Mononuclear cell (primary cell): ENCODE data around the gene PRSS16. TPM values are rescaled to one million over a fixed set of nuclear protein-coding genes. Genes with fewer than 3 reads are reported as not detected.

Experiments
- H3K27me3 ChIP-seq: 2 replicates; pipeline ENCODE4 v1.6.0; 2011; ENCODE audit warnings: low read length, control low read depth; ENCODE audit not compliant: insufficient read depth
- H3K4me1 ChIP-seq: 2 replicates; pipeline ENCODE4 v1.5.1; 2011; ENCODE audit warnings: mild to moderate bottlenecking, low read length, control low read depth; ENCODE audit not compliant: insufficient read depth
- H3K4me3 ChIP-seq: 2 replicates; pipeline ENCODE4 v1.5.1; 2011; ENCODE audit warnings: mild to moderate bottlenecking, low read length, moderate library complexity
- H3K9me3 ChIP-seq: 2 replicates; pipeline ENCODE4 v1.5.1; 2011; ENCODE audit warnings: low read depth, mild to moderate bottlenecking, control low read depth, low read length
- total RNA-seq: library from RNA; depleted of rRNA; stranded (reverse); fragments of >200 nt; gene quantifications from one replicate; pipeline ENCODE4 v1.2.3, GENCODE V29; 2012

Gene PRSS16
- total RNA-seq, 1 donor = 0.42 TPM

DNA sequence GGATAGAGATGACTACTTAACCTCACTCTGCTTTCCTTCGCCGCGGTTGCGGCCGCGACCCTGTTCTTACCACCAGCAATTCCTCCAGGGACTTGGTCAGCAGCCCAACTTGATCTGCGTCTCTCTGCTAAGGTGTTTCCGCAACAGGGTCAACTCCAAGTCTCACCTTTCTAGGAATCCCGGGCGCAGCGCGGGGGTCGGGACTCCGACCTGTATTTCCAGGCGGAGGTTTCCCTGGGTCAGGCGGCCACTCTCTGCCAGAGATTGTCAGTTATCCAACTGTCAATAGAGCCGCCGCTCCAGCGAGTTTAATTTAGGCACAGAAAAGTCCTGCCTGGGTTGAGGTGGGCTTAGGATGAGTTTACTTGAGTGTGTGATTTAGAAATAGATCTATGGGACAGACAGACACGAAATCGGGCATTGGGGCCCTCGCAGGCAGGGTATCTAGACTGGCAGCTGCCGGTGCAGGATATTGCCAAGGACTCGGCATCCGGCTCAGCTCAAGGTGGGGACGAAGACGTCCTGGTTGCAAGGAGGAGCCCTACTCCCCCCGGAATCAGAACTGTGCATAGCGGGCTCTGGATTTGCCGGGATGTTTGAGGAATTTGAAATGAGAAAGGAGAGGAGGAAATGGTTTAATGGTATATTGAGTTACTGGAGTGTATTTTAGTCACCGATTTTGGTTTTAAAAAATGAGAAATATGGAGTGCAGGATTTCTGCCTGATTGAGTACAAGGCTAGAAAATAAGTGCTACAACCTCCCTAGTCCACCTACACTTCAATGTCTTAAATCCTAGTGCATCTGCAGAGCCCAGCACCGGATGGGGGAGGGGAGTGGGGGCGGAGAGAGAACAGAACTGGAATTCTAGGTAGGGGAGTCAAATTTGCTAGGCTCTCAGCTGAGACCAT lies 40.9 kb downstream of the PRSS16 start:
- Histone ChIP-seq H3K9me3 (peaks cover 15% of the 10 kb centered on the region), H3K4me1 (no peaks in the 10 kb centered on the region), H3K27me3 (peaks cover 98% of the 10 kb centered on the region), H3K4me3 (no peak overlapping the region)

DNA sequence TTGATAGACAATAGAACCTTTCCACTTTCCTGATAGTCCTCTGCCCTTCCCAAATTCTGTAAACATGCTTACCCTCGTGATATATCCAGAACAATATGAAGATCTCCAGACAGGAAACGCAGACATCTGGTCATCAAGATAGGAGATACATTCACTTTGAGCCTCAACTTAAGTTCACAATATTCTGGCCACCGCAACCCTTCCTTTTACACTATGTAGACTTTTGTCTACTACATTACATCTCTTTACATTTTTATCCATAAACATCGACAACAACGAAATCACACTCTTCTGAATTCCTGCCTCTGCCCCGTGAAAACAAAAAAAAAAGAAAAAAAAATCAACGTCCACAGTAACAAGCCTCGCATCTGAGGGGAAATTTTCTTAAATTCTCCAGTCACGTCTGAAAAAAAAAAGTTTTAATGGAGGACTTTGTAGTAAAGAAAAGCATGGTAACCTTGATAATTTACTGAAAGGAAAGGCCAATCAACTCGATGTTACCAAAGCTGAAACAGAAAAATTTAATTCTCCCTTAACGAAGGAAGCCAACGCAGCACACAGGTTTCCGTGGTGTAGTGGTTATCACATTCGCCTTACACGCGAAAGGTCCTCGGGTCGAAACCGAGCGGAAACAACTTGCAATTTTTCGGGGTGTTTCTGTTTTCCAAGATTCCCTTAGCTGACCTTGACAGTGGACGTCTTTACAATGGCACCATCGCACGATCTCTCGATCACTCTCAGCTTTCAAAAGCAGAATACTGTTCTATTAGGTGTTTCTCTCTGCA lies 42.8 kb downstream of the PRSS16 start:
- Histone ChIP-seq H3K9me3 (peaks cover 8% of the 10 kb centered on the region), H3K4me3 (no peak overlapping the region), H3K4me1 (no peaks in the 10 kb centered on the region), H3K27me3 (peaks cover 98% of the 10 kb centered on the region)

DNA sequence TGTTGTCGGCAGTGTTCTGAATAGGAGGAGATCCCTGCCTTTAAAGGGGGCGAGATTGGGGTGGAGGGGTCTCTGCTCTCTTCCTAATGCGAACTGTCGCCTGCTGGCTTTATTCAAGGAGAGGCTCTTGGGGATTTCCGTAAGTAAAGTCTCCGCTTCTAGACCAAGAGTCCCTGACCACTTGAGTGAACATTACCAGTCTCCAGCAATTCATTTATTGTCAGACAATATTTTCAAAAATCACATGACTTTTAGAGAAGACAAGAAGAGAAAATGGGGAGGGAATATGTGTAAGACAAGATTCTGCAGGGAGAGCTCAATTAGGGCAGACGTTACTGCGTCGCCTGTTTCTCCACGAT lies 43.3 kb downstream of the PRSS16 start:
- no peaks in the 10 kb centered on the region for H3K4me1 ChIP-seq
- H3K4me3 ChIP-seq = no peak overlapping the region
- H3K27me3 ChIP-seq = peaks cover 98% of the 10 kb centered on the region
- H3K9me3 ChIP-seq = peaks cover 8% of the 10 kb centered on the region

DNA sequence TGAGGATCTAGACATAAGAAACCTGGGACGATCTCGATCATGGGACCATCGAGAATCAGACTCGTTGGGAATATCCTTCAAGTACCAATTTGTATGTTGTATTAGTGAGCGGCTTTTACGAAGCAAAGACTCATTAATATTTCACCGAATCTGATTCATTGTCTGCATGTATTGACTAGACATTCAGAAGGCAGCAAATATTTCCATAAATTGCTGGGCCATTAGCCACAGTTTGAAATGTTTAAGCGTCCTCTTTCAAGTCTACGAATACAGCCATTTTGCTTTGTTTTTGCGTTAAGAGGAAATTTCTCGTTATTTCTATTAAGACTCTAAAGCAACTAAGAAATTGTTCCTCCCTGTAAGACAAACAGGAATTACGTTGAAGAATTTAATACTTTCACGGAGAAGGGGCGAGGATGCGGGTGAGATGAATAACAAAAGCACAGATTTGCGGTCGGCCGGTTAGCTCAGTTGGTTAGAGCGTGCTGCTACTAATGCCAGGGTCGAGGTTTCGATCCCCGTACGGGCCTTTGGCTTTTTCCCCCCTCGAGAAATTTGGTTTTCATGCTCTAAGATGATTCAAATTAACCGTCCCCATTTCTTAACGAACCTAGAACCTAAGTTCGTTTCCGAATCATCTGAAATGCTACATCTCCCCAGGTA lies 46.1 kb downstream of the PRSS16 start:
- Histone ChIP-seq H3K9me3 (peaks cover 8% of the 10 kb centered on the region), H3K4me1 (no peaks in the 10 kb centered on the region), H3K4me3 (no peak overlapping the region), H3K27me3 (peaks cover 100% of the 10 kb centered on the region)

DNA sequence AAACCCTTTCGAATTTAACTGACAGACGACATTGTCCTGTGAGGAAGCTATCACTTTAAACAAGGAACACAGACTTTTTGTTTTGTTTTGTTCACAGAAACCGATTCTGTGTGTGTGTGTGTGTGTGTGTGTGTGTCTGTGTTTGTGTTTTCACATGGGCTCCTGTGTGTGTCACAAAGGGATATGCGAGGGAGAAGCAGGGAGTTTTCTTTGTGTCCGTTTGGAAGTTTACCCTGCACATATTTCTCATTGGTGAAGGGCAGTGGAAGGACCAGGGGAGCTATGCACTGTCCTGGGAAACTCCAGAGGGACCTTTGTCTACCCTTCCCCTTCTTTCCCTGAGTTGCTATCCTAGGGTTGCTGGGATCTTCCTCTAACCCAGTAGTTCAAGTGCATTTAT lies 46.9 kb downstream of the PRSS16 start:
- H3K4me1 ChIP-seq = no peaks in the 10 kb centered on the region
- no peak overlapping the region for H3K4me3 ChIP-seq
- H3K9me3 ChIP-seq = peaks cover 8% of the 10 kb centered on the region
- H3K27me3 ChIP-seq = peaks cover 99% of the 10 kb centered on the region

DNA sequence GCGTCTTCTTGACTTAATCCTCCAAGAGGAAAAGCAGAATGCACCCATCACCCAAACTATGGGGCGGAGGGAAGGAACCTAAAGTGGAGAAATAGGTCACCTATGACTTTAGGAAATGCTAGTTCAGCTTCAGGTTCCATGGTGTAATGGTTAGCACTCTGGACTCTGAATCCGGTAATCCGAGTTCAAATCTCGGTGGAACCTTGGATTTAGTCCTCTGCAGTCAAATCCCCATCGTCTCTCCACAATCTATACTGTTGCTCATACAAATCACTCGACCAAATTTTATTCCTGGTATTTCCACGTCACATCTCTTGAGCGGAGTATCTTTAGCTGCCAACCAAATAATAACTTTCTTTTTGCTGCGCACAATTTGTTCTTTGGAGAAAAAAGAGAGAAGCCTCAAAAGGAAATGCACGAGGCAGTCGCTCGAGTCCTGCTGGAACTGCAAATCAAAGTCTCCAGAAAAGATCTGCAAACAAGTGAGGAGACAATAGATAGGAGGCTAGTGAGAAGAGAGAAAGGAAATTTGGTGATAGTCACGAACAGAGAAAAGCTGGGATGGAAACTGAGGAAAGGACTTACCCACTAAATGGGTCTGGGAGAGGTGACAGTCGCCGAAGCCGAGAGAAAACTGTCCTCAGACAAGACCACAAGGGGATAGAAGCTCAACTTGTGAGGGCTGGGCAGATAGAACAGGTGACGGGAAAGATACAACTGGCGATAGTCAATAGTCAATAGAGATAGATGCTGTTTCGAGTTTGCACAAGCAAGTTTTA lies 48.0 kb downstream of the PRSS16 start:
- peaks cover 96% of the 10 kb centered on the region for H3K27me3 ChIP-seq
- H3K4me3 ChIP-seq = no peak overlapping the region
- peaks cover 8% of the 10 kb centered on the region for H3K9me3 ChIP-seq
- H3K4me1 ChIP-seq = no peaks in the 10 kb centered on the region

DNA sequence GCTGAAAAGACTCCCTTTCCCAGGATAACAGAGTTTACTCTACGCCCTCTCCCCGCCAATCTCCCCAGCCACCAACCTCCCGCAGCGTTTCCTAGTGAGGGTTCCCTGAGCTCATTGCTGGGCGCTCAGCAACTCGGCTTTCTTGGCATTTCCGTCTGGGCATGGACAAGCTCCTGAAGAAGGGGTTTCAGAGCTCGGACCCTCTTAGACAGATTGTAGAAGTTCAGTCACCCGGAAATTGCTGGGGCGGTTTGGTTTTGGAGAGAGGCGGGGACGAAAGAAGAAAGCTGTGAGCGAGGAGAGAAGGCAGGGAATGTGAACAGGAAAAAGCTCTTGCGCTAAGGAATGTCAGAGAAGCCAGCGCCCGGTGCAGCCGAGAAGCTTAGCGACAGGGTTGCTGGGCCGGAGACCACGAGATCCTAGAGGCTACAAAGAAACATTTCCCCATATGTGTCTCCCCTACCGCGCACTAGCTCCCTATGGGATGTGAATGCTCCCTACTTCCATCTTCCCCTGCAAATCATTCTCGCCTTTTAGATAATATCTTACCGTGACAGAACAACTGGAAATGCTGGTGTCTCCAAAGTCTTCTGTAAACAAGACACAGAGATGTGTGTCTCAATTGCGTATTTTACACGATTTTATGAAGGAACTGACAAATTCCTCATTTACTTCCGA lies 48.7 kb downstream of the PRSS16 start:
- H3K9me3 ChIP-seq = peaks cover 8% of the 10 kb centered on the region
- peaks cover 96% of the 10 kb centered on the region for H3K27me3 ChIP-seq
- no peaks in the 10 kb centered on the region for H3K4me1 ChIP-seq
- H3K4me3 ChIP-seq = no peak overlapping the region

DNA sequence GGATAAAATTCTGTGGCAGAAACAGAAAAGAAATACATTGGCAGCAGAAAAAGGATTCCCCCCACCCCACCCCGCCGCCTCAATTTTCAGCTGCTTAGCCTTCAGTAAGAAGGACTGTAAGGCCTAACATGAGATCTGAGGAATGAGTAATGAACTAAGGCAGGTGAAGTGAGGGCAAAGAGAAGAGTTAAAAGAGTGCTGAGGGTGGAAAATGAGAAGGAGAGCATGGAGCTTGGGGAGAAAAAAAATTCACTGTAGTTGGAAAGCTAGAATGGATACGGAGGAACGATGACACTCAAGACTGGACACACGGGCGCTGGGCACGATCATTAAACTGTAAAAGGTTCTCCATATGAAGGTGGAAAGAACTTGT lies 50.0 kb downstream of the PRSS16 start:
- Histone ChIP-seq H3K27me3 (peaks cover 96% of the 10 kb centered on the region), H3K4me1 (no peaks in the 10 kb centered on the region), H3K9me3 (no peaks in the 10 kb centered on the region), H3K4me3 (no peak overlapping the region)

DNA sequence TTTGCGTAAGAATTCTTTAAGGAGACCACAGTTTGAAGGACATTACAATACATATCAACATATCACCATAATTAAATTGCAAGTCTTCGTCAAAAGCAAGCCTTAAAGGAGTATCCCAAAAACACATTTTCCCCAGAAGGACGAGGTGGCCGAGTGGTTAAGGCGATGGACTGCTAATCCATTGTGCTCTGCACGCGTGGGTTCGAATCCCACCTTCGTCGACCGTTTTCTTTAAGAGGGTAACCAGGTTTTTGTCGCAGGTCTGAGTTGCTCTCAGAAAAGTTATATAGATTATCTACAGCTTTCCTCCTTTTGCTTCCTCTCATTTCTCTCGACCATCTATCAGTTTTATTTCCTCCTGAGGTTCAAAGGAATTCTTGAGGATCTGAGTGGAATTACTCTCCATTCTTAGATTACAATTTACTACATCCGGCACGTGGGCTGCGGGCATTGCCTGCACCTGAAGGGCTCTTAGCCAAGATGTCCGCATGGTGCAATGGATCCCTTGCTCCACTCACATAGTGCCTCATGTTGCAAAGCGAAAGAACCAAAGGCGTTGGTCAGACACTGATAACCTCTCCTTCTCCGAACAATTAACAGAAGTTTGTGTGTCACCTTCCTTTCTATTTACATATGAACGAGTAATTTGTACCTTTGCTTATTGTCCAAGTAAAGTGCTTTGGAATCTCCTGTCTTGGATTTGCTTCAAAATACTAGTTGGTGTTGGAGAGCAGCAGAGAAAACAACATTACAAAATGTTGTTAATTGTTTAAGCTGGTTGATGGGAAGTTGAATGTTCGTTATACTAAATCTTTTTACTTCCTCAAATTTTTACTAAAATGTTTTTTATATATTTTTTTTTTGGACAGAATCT lies 50.6 kb downstream of the PRSS16 start:
- H3K4me3 ChIP-seq = no peak overlapping the region
- H3K9me3 ChIP-seq = no peaks in the 10 kb centered on the region
- H3K4me1 ChIP-seq = no peaks in the 10 kb centered on the region
- H3K27me3 ChIP-seq = peaks cover 96% of the 10 kb centered on the region

DNA sequence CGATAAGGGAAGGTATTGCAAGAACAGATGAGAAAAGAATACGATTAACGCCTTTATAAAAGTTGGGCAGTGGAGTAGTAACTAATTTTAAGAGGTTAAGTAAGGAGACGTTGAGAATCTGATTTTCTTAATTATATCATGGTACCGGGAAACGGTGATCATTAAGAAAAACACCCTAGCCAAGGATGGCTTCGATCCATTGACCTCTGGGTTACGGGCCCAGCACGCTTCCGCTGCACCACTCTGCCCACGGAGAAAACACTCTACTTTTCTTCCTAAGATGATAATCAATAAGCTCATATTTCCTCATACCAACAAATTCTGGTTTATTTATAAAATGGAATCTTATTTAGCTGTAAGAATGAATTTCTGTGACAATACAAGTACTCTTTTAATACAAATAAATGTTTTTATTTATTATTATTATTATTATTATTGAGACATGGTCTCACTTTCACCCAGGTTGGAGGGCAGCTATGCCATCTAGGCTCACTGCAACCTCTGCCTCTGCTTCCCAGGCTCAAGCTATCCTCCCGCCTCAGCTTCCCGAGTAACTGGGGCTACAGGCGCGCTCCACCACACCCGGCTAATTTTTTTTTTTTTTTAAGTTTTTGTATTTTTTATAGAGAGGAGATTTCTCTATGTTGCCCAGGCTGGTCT lies 56.2 kb downstream of the PRSS16 start:
- H3K9me3 ChIP-seq = no peaks in the 10 kb centered on the region
- no peak overlapping the region for H3K4me3 ChIP-seq
- H3K4me1 ChIP-seq = no peaks in the 10 kb centered on the region
- peaks cover 90% of the 10 kb centered on the region for H3K27me3 ChIP-seq
